ENCODE data around the gene MAPKAP1. TPM values are rescaled to one million over a fixed set of nuclear protein-coding genes. Genes with fewer than 3 reads are reported as not detected.
A peak's percentile ranks its signal among the peaks of the same experiment; 100 is the strongest.

MAPKAP1 gene
- total RNA-seq, 2 donors from 2014 or later = 75.3 to 91.6 TPM

DNA sequence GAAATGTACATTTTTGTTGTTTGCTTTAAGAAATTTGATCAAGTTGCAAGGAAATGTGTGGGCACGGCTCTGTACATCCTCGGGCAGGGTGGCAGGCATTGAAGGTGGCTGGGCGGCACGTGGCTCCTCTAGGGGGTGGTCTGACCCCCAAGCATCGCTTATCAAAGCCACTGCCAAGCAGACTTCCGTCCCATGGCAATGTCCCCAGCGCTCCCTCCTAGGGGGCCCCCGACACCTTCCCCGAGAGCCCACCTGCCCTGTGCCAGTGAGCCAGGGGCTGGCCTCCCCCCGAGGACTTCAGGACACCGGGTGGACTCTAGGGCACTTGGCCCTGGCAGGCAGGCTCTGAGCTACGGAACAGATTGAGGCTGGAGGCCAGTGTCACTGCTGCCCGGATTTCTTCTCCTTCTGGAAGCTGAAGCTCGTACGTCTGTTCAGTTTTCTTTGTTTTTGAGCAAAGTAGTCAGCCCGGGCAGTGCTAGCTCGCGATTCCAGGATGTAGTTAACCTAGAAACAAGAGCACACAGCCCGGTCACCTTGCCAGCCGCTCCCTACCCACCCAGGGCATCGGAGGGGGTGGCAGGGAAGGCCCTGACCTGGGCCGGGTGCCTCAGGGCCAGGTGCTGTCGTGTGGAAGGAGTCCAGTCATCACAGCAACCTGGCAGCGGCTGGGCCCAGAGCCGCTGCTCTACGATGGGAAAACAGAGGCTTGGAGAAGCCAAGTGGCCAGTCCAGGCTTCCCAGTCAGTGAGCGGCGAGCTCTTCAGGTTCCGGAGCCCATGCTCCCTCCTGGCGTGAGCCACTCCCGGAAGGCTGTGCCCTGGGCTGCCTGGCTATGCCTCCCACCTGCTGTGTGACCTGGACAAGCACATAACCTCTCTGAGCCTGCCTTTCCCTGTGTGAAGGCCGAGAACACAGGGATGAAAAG, 268.2 kb downstream of the MAPKAP1 start:
- H3K4me1 ChIP-seq (ENCODE audit: control insufficient read depth, insufficient read depth, low read length) = no peaks in the 10 kb centered on the region
- no peaks in the 10 kb centered on the region for H3K9me3 ChIP-seq (ENCODE audit: control insufficient read depth, low read length)
- Mint-ChIP-seq H3K4me1 (peaks cover 3% of the 10 kb centered on the region), H3K27me3 (ENCODE audit: insufficient read depth) (no peaks in the 10 kb centered on the region), H3K4me3 (no peak overlapping the region), H3K27ac (no peak overlapping the region), H3K36me3 (ENCODE audit: low read depth) (peaks cover 12% of the 10 kb centered on the region), H3K9me3 (no peaks in the 10 kb centered on the region)
- WGBS, 2 experiments (ENCODE audit: insufficient coverage in 1 of 2, insufficient read length in 1 of 2) = 95% methylated on average over 23 to 32 of the region's 32 CpGs
- no peak for DNase-seq
- no peak overlapping the region for H3K27ac ChIP-seq (ENCODE audit: low read depth, low read length)
- no peak overlapping the region for H3K4me3 ChIP-seq (ENCODE audit: low read length)
- no peak overlapping the region for H3K9ac ChIP-seq (ENCODE audit: extremely low read depth, low read length, poor library complexity, severe bottlenecking)
- H3K27me3 ChIP-seq (ENCODE audit: control insufficient read depth, insufficient read depth, low read length, poor library complexity, severe bottlenecking) = no peaks in the 10 kb centered on the region
- TF ChIP-seq, protein P1, sequence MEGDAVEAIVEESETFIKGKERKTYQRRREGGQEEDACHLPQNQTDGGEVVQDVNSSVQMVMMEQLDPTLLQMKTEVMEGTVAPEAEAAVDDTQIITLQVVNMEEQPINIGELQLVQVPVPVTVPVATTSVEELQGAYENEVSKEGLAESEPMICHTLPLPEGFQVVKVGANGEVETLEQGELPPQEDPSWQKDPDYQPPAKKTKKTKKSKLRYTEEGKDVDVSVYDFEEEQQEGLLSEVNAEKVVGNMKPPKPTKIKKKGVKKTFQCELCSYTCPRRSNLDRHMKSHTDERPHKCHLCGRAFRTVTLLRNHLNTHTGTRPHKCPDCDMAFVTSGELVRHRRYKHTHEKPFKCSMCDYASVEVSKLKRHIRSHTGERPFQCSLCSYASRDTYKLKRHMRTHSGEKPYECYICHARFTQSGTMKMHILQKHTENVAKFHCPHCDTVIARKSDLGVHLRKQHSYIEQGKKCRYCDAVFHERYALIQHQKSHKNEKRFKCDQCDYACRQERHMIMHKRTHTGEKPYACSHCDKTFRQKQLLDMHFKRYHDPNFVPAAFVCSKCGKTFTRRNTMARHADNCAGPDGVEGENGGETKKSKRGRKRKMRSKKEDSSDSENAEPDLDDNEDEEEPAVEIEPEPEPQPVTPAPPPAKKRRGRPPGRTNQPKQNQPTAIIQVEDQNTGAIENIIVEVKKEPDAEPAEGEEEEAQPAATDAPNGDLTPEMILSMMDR (conservative IDR thresholded peaks at IDR 0.05) = no peak
- H3K36me3 ChIP-seq (ENCODE audit: control insufficient read depth, insufficient read depth, low read length) = peaks cover 13% of the 10 kb centered on the region

DNA sequence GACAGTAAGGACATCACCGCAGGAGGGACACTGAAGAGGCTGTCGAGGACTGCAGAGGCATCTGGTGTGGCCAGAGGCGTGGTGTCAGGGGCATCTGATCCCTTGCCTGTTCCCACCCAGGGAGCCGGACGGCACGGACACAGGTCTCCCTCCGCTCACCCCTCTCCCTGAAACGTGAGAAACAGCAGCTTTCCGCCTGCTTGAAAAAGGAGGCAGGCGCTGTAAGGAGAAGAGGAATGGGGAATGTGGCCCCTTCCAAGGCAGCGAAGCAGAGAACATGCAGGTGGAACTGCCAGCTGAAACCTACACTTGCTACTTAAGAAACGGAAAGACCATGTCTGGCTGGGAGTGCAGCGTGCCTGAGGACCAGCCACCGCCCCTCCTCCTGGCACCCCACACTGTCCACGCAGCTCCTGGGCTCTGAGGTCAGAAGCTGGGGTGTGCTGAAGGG, 269.2 kb downstream of the MAPKAP1 start:
- H3K27ac Mint-ChIP-seq = no peak overlapping the region
- Histone ChIP-seq H3K9me3 (ENCODE audit: control insufficient read depth, low read length) (no peaks in the 10 kb centered on the region), H3K4me3 (ENCODE audit: low read length) (no peak overlapping the region), H3K27me3 (ENCODE audit: control insufficient read depth, insufficient read depth, low read length, poor library complexity, severe bottlenecking) (no peaks in the 10 kb centered on the region), H3K27ac (ENCODE audit: low read depth, low read length) (no peak overlapping the region), H3K36me3 (ENCODE audit: control insufficient read depth, insufficient read depth, low read length) (peaks cover 10% of the 10 kb centered on the region), H3K9ac (ENCODE audit: extremely low read depth, low read length, poor library complexity, severe bottlenecking) (no peak overlapping the region), H3K4me1 (ENCODE audit: control insufficient read depth, insufficient read depth, low read length) (no peaks in the 10 kb centered on the region)
- no peaks in the 10 kb centered on the region for H3K9me3 Mint-ChIP-seq
- no peak for DNase-seq
- no peaks in the 10 kb centered on the region for H3K27me3 Mint-ChIP-seq (ENCODE audit: insufficient read depth)
- no peak overlapping the region for H3K4me3 Mint-ChIP-seq
- 82 to 93% methylated on average over 11 to 15 of the region's 15 CpGs for WGBS, 2 experiments (ENCODE audit: insufficient coverage in 1 of 2, insufficient read length in 1 of 2)
- peaks cover 6% of the 10 kb centered on the region for H3K4me1 Mint-ChIP-seq
- TF ChIP-seq, protein P1 (conservative IDR thresholded peaks at IDR 0.05) = no peak
- H3K36me3 Mint-ChIP-seq (ENCODE audit: low read depth) = peaks cover 10% of the 10 kb centered on the region

DNA sequence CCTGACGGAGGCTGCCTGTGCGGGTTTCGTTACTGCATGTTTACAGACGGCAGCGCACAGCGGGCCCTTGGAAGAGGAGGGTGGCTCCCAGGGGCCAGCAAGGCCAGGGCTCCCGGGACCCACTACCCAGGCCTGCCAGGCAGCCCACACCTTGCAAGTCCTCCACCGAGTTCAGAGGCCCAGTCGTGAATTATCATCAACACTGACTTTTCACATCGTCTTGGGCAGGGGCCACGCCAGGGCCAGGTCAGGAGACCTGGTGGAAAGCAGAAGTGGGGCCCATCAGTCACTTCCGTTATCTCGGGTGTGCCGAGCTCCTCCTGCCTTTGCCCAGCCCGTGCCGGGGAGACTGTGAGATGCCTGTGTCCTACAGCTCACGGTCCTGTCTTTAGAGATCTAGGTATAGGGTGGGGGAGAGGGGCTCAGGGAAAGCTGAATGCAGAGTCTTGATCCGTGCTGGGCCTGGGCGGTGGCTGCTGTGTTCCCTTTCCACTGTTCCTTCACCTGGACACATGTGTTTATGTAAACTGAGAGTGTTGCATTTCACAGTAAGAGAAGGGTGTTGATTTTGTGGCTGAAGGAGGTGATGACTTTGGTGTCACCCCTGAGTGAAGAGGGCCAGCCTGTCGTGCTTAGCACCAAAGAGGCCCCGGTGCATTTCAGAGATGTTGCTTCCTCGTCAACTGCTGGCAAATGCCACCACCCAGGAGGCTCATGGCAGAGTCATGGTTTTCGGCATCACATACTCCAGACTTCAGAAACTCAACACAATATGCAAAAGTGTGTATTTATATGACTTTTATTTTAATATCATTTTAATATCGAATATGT, 270.2 kb downstream of the MAPKAP1 start:
- Mint-ChIP-seq H3K4me3 (no peak overlapping the region), H3K4me1 (peaks cover 6% of the 10 kb centered on the region), H3K27ac (peak overlapping the region; percentile 58), H3K27me3 (ENCODE audit: insufficient read depth) (no peaks in the 10 kb centered on the region), H3K36me3 (ENCODE audit: low read depth) (peaks cover 10% of the 10 kb centered on the region), H3K9me3 (no peaks in the 10 kb centered on the region)
- no peaks in the 10 kb centered on the region for H3K27me3 ChIP-seq (ENCODE audit: control insufficient read depth, insufficient read depth, low read length, poor library complexity, severe bottlenecking)
- WGBS, 2 experiments (ENCODE audit: insufficient coverage in 1 of 2, insufficient read length in 1 of 2) = 94% methylated on average over 9 to 23 of the region's 24 CpGs
- no peak overlapping the region for H3K4me3 ChIP-seq (ENCODE audit: low read length)
- H3K36me3 ChIP-seq (ENCODE audit: control insufficient read depth, insufficient read depth, low read length) = peaks cover 5% of the 10 kb centered on the region
- H3K27ac ChIP-seq (ENCODE audit: low read depth, low read length) = no peak overlapping the region
- no peak for DNase-seq
- TF ChIP-seq, protein P1 (conservative IDR thresholded peaks at IDR 0.05) = no peak
- H3K4me1 ChIP-seq (ENCODE audit: control insufficient read depth, insufficient read depth, low read length) = no peaks in the 10 kb centered on the region
- H3K9ac ChIP-seq (ENCODE audit: extremely low read depth, low read length, poor library complexity, severe bottlenecking) = no peak overlapping the region
- H3K9me3 ChIP-seq (ENCODE audit: control insufficient read depth, low read length) = no peaks in the 10 kb centered on the region
